Measurements from ENCODE around the gene ZNF598. TPM values are rescaled to one million over a fixed set of nuclear protein-coding genes. Genes with fewer than 3 reads are reported as not detected.
"Not testable (repeated sequence)": the region's sequence is repeated elsewhere in the genome, so short reads cannot be mapped to it uniquely, and the experiment has no call there.

Gene ZNF598
- total and polyA plus RNA-seq, 4 donors = 2.7 to 28.4 (median 16.2) TPM

DNA sequence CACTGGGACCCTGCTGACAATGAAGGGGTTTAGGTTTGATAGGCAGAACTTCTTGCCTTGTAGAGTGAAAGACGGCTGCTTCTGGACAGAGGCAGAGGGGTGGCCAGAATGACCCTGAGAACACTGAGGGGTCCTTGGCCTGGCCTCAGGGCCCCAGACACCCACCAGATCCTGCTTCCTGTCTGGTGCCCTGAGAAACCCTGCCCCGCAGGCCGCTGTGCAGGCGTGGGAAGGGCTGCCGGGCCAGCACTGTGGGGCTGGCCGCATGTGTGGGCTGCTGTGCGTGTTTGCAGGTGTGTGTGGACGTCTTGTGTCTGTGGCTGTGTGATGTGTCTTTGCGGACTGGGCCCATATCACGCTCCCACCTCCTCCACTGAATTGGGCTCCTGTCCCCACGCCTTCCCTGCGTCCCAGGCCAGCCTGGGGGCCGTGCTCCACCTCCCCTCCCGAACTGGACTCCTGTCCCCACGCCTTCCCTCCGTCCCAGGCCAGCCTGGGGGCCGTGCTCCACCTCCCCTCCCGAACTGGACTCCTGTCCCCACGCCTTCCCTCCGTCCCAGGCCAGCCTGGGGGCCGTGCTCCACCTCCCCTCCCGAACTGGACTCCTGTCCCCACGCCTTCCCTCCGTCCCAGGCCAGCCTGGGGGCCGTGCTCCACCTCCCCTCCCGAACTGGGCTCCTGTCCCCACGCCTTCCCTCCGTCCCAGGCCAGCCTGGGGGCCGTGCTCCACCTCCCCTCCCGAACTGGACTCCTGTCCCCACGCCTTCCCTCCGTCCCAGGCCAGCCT is 24.5 kb upstream of the ZNF598 start:
- Histone ChIP-seq H3K9ac (ENCODE audit: low read depth in 1 of 2, low read length in 2 of 2) (peak overlapping the region; percentile 57 to 81), H3K27ac (ENCODE audit: low read depth in 1 of 2, low read length in 2 of 2) (peak overlapping the region; percentile 93 to 98), H3K4me3 (ENCODE audit: low read depth in 1 of 3, low read length in 3 of 3) (peak overlapping the region; percentile 26 to 53 (median 34)), H3K4me1 (ENCODE audit: control insufficient read depth in 4 of 4, insufficient read depth in 4 of 4, low read length in 3 of 4) (peaks cover 20 to 87% (median 62%) of the 10 kb centered on the region in 4 donors)
- not testable (repeated sequence) for H3K36me3 ChIP-seq (ENCODE audit: control insufficient read depth in 4 of 4, insufficient read depth in 3 of 4, low read depth in 1 of 4, low read length in 3 of 4); H3K9me3 ChIP-seq (ENCODE audit: control insufficient read depth in 4 of 4, low read length in 3 of 4); DNase-seq (ENCODE audit: low spot score); H3K27me3 ChIP-seq (ENCODE audit: control insufficient read depth in 4 of 4, insufficient read depth in 4 of 4, low read length in 3 of 4)
- TF ChIP-seq RAD21 (IDR thresholded peaks at IDR 0.05) (peak in 1 of 2 donors; percentile 7), YY1 (IDR thresholded peaks at IDR 0.05) (peak; percentile 54), HNF4A (conservative IDR thresholded peaks at IDR 0.05) (peak; percentile 36 to 66), RXRA (IDR thresholded peaks at IDR 0.05) (peak; percentile 32 to 52), EGR1 (IDR thresholded peaks at IDR 0.05; ENCODE audit: low read depth in 2 of 2) (peak in 1 of 2 donors; percentile 41), SP1 (IDR thresholded peaks at IDR 0.05) (peak; percentile 81)
- WGBS = 16% methylated on average over 16 of the region's 32 CpGs

- 19% methylated on average over 37 of the region's 37 CpGs for WGBS
- no peaks in the 10 kb centered on the region for H3K27me3 ChIP-seq (ENCODE audit: control insufficient read depth in 4 of 4, insufficient read depth in 4 of 4, low read length in 3 of 4)
- H3K36me3 ChIP-seq (ENCODE audit: control insufficient read depth in 4 of 4, insufficient read depth in 3 of 4, low read depth in 1 of 4, low read length in 3 of 4) = peaks cover 0 to 2% (median 0%) of the 10 kb centered on the region in 4 donors
- H3K9ac ChIP-seq (ENCODE audit: low read depth in 1 of 2, low read length in 2 of 2) = peak overlapping the region; percentile 70 to 81
- TF ChIP-seq RXRA (IDR thresholded peaks at IDR 0.05) (no peak), TAF1 (conservative IDR thresholded peaks at IDR 0.05) (no peak), ZBTB33 (IDR thresholded peaks at IDR 0.05) (no peak), NR2F2 (IDR thresholded peaks at IDR 0.05) (peak; percentile 2)
- no peak for DNase-seq (ENCODE audit: low spot score)
- H3K27ac ChIP-seq (ENCODE audit: low read depth in 1 of 2, low read length in 2 of 2) = peak overlapping the region; percentile 93 to 97
- H3K4me1 ChIP-seq (ENCODE audit: control insufficient read depth in 4 of 4, insufficient read depth in 4 of 4, low read length in 3 of 4) = peaks cover 22 to 88% (median 65%) of the 10 kb centered on the region in 4 donors
- H3K9me3 ChIP-seq (ENCODE audit: control insufficient read depth in 4 of 4, low read length in 3 of 4) = no peaks in the 10 kb centered on the region
- H3K4me3 ChIP-seq (ENCODE audit: low read depth in 1 of 3, low read length in 3 of 3) = peak overlapping the region; percentile 26 to 53 (median 34)
These were observed 23.7 kb upstream of the ZNF598 start for GRCh38 chr16:2033057-2033908.

GRCh38 chr16:2032285-2033056 is 22.9 kb upstream of the ZNF598 start:
- Histone ChIP-seq H3K27ac (ENCODE audit: low read depth in 1 of 2, low read length in 2 of 2) (peak overlapping the region; percentile 93 to 97), H3K4me3 (ENCODE audit: low read depth in 1 of 3, low read length in 3 of 3) (peak overlapping the region in 1 of 3 donors; percentile 34), H3K36me3 (ENCODE audit: control insufficient read depth in 4 of 4, insufficient read depth in 3 of 4, low read depth in 1 of 4, low read length in 3 of 4) (peaks cover 0 to 2% (median 0%) of the 10 kb centered on the region in 4 donors), H3K4me1 (ENCODE audit: control insufficient read depth in 4 of 4, insufficient read depth in 4 of 4, low read length in 3 of 4) (peaks cover 23 to 89% (median 67%) of the 10 kb centered on the region in 4 donors), H3K9me3 (ENCODE audit: control insufficient read depth in 4 of 4, low read length in 3 of 4) (no peaks in the 10 kb centered on the region), H3K9ac (ENCODE audit: low read depth in 1 of 2, low read length in 2 of 2) (peak overlapping the region; percentile 70 to 74), H3K27me3 (ENCODE audit: control insufficient read depth in 4 of 4, insufficient read depth in 4 of 4, low read length in 3 of 4) (no peaks in the 10 kb centered on the region)
- no peak for TF ChIP-seq HNF4G (IDR thresholded peaks at IDR 0.05)
- TF ChIP-seq NR2F2 (IDR thresholded peaks at IDR 0.05) = peak; percentile 62
- DNase-seq (ENCODE audit: low spot score) = no peak
- WGBS = 63% methylated on average over 15 of the region's 15 CpGs
